HG03060 (cell line): ENCODE measurements around the gene PLCG1.

Source experiments
- ATAC-seq: cut with Tn5 transposase; IDR thresholded peaks from one replicate; pipeline ENCODE4 v1.9.1; 2021; ENCODE audit warnings: low read depth, moderate number of reproducible peaks; ENCODE audit not compliant: unreplicated experiment

Gene PLCG1

DNA sequence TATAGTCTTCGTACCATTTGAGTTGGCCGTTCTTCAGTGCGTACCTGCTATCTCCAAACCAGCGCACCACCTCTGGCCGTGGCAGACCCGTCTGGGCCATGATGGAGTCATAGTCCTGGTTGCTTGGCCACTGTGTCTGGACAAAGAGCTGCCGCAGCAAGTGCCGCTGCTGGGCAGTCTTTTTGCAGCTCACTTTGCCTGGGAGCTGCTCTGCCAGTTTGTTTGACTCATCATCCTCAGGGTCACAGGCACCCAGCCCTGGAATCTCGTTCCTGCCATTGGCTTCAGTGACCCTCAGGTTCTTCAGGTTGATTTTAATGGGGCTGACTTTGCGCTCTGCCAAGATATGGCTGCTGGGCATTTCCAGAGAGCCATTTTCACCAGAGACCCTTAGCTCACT is 65.1 kb downstream of the PLCG1 start:
- ATAC-seq: no peak

GRCh38 chr20:41203660-41204059 is 66.3 kb downstream of the PLCG1 start:
- no peak for ATAC-seq

GRCh38 chr20:41204304-41205265 is 67.2 kb downstream of the PLCG1 start:
- no peak for ATAC-seq

DNA sequence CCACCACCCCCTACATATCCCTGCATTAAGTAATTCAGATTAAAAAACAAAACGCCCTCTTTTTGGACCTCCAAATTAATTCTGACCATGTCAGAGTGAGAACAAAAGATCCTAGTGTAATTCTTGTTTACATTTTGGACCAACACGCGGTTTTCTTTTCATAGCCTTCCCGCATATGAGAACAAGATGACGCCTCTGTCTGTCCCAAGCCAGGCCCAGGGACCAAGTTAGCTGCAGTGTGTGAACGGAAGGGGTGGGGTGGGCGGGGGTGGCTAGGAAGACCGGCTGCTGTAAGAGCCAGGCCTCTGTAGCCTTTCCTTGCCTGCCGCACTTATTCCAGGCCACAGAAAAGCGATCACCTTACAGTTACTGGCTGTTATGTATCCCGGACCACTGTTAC is 68.0 kb downstream of the PLCG1 start:
- ATAC-seq: no peak

- ATAC-seq: no peak
Observed at GRCh38 chr20:41213150-41213820, 75.9 kb downstream of the PLCG1 start.

DNA sequence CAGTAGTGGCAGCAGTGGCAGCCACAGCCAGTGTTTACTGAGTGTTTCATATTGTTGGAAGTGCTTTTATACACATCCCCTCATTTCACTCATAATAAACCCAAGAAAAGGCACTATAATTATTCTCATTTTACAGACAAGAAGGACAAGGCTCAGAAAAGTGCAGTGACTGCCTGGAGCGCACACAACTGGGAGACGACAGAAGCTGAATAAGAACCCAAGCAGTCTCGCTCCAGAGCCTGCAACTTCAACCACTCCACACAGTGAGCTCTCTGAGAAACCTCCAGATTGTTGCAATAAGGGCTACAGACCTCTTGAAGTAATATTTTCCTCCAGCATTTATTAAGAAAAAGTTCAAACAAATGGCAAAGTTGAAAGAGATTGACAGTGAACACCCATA is 76.9 kb downstream of the PLCG1 start:
- ATAC-seq: no peak

DNA sequence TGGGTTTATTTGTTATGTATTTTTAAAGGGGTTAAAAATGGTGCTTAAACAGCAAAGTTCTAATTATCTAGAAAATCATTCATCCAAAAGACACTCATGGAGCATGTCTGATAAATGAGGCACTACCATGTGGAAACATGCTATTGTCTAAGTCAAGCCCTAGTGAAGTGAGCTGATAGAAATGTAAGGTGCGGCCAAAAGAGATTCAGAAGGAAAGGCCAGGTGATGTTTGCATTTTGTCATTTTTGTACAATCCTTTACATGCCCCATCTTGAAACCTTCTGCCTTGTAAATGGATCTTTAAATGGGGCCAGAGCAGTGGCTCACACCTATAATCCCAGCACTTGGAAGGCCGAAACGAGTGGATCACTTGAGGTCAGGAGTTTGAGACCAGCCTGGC is 77.3 kb downstream of the PLCG1 start:
- no peak for ATAC-seq

DNA sequence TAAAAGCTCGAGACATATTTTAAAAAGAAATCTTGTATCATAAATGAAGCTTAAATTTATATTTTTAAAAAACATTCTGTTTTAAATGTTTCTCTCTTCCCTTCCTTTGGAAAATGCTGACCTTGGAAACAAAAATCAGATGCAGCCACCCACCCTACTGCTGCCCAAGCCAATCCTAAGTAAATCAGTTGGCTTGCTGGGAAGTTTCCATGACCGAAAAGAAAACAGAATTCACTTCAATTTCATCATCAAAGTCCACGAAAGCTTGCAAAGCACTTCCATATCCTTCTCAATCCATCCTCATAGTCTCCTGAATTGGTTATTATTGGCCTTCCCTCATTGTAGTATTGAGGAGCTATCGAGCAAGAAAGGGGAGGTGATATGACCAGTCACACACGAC is 80.1 kb downstream of the PLCG1 start:
- ATAC-seq: no peak

GRCh38 chr20:41218466-41218865 is 81.1 kb downstream of the PLCG1 start:
- ATAC-seq: no peak

GRCh38 chr20:41219824-41220223 is 82.5 kb downstream of the PLCG1 start:
- no peak for ATAC-seq

DNA sequence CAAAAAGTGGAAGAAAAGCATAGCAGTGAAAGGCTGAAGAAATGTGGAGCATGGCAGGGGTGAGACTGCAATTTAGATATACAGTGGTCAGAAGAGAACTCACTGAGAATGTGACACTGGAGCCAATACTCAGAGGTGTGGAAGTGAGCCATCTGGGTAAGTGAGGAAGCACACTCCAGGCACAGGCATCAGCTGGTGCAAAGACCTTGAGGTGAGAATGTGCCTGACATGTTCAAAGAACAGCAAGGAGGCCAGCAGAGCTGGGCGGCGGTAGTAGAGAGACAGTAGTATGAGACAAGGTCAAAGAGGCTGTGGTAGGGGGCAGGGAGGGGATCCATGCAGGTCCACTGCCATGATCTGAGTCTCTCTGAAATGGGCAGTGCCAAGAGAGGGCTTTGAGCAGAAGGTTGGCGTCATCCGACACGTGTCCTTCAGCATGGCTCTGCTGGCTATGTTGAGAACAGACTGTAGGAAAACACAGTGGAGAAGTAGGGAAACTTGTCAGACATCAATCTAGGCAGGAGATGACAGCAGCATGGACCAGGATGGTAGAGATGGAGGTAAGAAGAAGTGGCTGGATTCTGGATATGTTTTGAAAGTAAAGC is 84.4 kb downstream of the PLCG1 start:
- ATAC-seq: no peak

- ATAC-seq: no peak
Observed at GRCh38 chr20:41222296-41222695, 85.0 kb downstream of the PLCG1 start.

DNA sequence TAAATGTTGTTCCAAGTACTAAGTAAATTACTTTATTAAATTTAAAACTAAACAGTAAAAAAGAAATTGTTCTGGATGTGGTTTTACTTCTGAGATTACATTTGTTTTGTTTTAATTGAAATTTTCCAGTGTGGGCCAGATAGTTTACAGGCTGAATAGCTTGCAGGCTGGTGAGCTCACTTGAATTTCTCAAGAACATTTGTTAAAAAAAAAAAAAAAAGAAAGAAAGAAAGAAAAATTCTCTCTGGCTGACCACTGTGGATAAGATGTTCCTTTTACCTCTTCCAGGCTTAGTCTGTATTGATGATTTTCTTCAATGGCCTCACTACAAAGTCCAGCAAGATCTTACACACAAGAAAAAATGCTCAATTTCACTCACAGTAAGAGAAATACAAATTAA is 85.4 kb downstream of the PLCG1 start:
- no peak for ATAC-seq

GRCh38 chr20:41223112-41223511 is 85.8 kb downstream of the PLCG1 start:
- ATAC-seq: no peak

DNA sequence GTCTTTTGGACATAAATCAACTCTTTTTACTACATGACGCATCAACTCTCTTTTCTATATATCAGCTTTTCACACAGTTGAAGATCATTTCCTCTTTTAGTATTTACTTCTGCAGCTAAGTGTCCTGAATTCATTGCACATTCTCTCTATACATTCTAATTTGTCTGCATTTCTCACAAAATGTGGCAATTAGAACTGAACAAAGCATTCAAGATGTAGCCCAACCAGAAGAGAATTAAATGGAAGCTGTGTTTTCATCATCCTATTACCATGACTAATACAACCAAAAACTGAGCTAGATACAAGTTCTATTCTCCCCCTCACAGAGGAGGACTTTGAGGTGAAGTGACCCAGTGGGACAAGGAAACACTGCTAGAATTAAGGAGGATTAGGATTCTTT is 86.9 kb downstream of the PLCG1 start:
- no peak for ATAC-seq

- ATAC-seq: no peak
Observed at GRCh38 chr20:41225091-41225490, 87.7 kb downstream of the PLCG1 start.

DNA sequence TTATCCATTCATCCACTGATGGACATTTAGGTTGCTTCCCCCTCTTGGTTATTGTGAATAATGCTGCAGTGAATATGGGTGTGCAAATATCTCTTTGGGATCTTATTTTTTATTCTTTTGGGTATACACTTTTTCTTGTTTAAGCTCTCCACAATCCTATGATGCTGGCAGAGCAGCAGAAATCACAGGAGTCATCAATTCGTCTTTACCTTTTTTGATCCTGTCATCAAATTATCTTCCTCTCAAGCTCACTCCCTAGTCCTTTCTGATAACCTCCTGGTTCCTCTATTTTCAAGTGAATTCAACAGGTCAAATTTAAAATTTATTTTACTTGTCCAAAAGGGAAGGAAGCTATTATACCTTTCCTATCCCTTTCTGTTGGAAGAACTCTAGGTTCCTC is 89.1 kb downstream of the PLCG1 start:
- no peak for ATAC-seq
